GM12801 (cell line): ENCODE results near the gene VSX1.

ENCODE experiments used
- TF ChIP-seq, protein P1 (sequence below): IDR thresholded peaks from one replicate; pipeline ENCODE4 v1.5.1; 2011; ENCODE audit warnings: control low read depth; ENCODE audit not compliant: insufficient read length; ENCODE audit errors: extremely low read depth

Gene VSX1

DNA sequence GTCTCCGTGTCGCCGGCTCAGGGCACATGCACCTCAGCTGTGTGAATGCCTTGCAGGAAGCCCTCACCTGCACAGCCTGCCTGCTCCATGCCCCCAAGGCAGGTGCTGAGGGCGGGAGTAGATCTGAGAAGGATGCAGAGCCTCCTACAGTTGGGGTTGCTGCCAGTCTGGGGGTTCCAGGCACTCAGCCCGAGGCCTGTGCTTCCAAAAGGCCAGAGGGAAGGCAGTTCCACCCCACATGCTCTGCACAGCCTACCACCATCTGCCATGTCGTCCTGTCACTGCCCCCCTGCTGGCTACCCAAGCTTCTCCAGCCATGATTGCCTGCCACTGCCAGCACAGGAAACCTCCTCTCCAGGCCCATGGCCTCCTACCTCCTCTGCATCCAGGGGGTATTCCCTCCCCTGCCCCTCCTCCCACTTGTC, 43.3 kb downstream of the VSX1 start:
- TF ChIP-seq, protein P1, sequence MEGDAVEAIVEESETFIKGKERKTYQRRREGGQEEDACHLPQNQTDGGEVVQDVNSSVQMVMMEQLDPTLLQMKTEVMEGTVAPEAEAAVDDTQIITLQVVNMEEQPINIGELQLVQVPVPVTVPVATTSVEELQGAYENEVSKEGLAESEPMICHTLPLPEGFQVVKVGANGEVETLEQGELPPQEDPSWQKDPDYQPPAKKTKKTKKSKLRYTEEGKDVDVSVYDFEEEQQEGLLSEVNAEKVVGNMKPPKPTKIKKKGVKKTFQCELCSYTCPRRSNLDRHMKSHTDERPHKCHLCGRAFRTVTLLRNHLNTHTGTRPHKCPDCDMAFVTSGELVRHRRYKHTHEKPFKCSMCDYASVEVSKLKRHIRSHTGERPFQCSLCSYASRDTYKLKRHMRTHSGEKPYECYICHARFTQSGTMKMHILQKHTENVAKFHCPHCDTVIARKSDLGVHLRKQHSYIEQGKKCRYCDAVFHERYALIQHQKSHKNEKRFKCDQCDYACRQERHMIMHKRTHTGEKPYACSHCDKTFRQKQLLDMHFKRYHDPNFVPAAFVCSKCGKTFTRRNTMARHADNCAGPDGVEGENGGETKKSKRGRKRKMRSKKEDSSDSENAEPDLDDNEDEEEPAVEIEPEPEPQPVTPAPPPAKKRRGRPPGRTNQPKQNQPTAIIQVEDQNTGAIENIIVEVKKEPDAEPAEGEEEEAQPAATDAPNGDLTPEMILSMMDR = no peak

DNA sequence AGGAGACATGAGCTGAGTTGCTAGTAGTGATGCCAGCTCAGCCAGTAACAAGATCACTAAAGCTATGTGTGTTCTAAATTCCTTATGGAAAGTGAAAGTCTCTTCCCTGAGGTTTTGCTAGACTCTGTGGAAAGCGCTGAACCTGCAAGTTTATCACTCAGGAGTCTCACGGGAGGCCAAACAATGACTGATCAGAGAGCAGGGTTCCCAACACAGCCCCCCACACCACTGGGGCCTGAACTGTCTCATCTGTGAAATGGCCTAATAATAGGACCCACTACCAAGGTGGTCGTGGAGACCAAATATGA, 43.9 kb downstream of the VSX1 start:
- TF ChIP-seq, protein P1 = no peak

DNA sequence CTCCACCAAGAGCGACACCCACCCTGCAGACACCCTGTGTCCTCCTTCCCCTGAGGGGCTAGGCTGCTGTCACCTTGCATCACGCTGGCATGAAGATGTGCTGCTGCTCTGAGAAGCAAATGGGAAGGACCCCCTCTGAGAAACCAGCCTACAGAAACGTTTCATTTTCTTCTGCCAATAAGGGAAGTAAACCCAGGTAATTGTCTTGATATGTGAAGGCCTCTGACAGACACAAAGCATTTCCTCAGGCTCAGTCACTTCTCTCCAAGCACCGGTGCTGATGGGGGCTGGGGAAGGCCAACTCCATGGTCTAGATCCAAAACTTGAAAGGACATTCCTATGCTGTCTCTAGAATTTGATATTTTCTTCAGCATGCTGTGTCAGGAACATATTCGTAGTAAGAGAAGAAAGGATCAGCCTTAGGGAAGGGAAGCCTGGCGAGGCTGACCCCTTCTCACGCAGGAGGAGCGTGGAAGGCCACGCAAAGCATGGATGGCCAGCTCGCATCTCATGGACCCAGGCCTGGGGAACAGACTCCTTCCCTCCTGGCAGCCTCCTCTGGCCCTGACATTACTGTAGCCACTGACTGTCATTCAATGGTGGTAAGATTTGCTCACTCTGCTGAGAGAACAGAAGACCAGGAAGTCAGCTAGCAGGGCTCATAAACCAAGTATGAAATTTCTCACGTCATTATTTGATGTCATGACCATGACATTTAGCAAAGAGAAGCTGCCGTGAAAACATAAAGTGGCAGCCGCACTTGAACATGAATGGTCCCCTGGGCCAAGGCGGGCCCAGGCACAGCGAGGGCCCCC, 44.4 kb downstream of the VSX1 start:
- TF ChIP-seq, protein P1 = no peak

DNA sequence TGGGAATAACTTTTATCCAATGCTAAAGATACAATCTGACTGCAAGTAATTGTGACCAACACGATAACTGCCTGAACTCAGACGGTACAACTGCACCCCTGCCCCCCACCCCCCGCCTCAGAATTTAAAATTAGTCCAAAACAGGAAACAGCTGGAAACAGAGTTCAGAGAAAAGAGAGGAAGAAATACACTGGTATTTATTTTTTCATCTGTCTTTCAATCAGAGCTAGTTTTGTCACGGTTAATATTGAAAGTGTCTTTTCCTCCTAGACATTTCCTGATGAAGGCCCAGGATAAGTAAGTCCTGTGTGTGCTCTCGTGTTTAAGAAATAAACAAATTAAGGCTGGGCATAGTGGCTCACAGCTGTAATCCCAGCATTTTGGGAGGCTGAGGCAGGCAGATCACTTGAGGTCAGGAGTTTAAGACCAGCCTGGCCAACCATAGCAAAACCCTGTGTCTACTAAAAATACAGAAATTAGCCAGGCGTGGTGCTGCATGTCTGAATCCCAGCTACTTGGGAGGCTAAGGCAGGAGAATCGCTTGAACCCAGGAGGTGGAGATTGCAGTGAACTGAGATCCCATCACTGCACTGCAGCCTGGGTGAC, 45.5 kb downstream of the VSX1 start:
- TF ChIP-seq, protein P1 = no peak

DNA sequence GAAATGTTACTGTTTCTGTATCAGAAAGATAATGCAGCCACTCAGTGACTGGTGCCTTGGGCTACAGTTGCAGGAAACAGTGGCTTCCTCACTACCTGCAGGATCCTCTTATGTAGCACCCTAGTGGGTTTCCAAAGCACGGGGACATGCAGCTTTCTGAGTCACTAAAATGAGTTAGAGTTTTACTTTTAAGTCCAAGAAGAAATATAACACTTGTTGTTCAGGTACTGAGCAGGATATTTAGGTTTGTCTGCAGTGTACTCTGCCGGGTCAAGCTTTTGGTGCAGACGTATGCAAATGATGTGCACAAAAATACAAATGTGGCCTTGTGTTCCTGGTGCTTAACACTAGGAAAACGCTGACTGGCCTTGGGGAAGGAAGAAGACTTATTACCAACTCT, 46.0 kb downstream of the VSX1 start:
- TF ChIP-seq, protein P1 = no peak

DNA sequence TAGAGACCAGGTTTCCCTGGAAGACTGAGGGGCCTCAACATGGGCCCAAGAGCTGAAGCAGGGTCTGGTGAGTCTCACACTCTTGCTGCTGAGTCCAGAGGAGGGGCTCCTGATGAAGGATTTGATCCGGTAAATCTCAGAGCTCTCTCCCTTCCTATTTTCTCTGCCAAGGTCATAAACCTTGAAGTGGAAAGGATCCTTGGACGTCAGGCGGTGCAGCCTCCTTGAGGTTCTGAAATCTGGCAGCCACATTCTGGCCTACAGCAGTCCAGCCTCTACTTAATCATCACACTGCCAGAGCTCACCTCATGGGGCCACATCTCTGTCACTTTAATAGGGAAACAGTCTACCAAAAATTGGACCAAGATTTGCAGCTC, 48.0 kb downstream of the VSX1 start:
- TF ChIP-seq, protein P1 = no peak

DNA sequence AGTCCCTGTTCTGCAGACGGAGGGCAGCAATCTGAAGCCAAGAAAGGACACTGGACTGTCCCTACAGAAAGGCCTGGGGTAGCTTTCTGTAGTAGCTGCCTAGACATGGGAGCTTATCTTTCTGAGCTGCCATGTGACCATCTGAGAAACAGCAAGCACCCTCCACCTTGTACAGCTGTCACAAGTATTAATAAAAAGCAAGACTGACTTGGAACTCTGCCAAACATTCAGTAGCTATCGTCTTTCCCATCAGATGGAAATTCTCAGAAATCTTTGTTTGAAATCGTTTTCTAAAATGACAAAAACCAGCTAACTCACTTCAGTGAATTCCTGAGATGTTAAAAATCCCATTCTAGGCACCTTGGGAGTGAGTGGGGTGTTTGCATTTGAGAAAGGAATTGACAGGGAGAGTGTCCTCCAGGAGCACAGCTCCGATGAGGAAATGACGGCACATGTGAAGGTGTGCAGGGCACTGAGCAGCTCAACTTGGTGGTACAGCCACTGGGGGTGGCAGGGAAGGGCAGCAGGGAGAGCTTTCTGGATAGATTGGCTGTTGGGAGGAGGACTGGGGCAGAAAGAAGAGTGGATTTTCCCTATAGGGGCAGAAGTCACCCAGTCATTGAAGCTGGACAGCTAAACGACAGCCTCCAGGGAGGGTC, 48.5 kb downstream of the VSX1 start:
- TF ChIP-seq, protein P1 = no peak
